ENCODE results near the gene CT45A8.
"Not testable (repeated sequence)": the region's sequence is repeated elsewhere in the genome, so short reads cannot be mapped to it uniquely, and the experiment has no call there.

- TF ChIP-seq, protein P1, sequence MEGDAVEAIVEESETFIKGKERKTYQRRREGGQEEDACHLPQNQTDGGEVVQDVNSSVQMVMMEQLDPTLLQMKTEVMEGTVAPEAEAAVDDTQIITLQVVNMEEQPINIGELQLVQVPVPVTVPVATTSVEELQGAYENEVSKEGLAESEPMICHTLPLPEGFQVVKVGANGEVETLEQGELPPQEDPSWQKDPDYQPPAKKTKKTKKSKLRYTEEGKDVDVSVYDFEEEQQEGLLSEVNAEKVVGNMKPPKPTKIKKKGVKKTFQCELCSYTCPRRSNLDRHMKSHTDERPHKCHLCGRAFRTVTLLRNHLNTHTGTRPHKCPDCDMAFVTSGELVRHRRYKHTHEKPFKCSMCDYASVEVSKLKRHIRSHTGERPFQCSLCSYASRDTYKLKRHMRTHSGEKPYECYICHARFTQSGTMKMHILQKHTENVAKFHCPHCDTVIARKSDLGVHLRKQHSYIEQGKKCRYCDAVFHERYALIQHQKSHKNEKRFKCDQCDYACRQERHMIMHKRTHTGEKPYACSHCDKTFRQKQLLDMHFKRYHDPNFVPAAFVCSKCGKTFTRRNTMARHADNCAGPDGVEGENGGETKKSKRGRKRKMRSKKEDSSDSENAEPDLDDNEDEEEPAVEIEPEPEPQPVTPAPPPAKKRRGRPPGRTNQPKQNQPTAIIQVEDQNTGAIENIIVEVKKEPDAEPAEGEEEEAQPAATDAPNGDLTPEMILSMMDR (IDR thresholded peaks at IDR 0.05; ENCODE audit: low read depth, low read length, poor library complexity, severe bottlenecking): not testable (repeated sequence)
- not testable (repeated sequence) for TF ChIP-seq EZH2phosphoT487 (IDR thresholded peaks at IDR 0.05; ENCODE audit: borderline replicate concordance, low read length)
Observed at GRCh38 chrX:135882741-135883140, 28.4 kb upstream of the CT45A8 start.

Measured in DOHH2 (cell line).